Mesendoderm (in vitro differentiated cells): ENCODE results near the gene PSME1.

ENCODE experiments used
- DNase-seq: peaks from one replicate; pipeline ENCODE4 v3.0.0; 2013
- H2AK5ac ChIP-seq: 2 replicates; pipeline ENCODE4 v1.6.1; 2013; ENCODE audit warnings: low read length, inconsistent platforms
- H2BK120ac ChIP-seq: 2 replicates; pipeline ENCODE4 v1.6.1; 2013; ENCODE audit warnings: low read depth, mild to moderate bottlenecking, low read length, moderate library complexity, mixed read lengths
- H2BK15ac ChIP-seq: replicated peaks from 2 replicates; pipeline ENCODE4 v1.6.1; 2013; ENCODE audit warnings: low read depth, mild to moderate bottlenecking, moderate library complexity
- H2BK5ac ChIP-seq: 2 replicates; pipeline ENCODE4 v1.6.1; 2013; ENCODE audit warnings: low read length, inconsistent platforms
- H3K18ac ChIP-seq: 2 replicates; pipeline ENCODE4 v1.6.1; 2013; ENCODE audit warnings: mild to moderate bottlenecking, low read length, mixed read lengths
- H3K23ac ChIP-seq: one replicate; pipeline ENCODE4 v1.6.1; 2013; ENCODE audit warnings: low read length
- H3K27ac ChIP-seq: 2 replicates; pipeline ENCODE4 v1.5.1; 2013; ENCODE audit warnings: low read depth, mild to moderate bottlenecking, inconsistent platforms, low read length, moderate library complexity
- H3K27me3 ChIP-seq: 2 replicates; pipeline ENCODE4 v1.6.1; 2013; ENCODE audit warnings: low read length, control low read depth, mild to moderate bottlenecking, inconsistent platforms; ENCODE audit not compliant: insufficient read depth, poor library complexity
- H3K36me3 ChIP-seq: 2 replicates; pipeline ENCODE4 v1.6.1; 2013; ENCODE audit warnings: low read length, inconsistent platforms; ENCODE audit not compliant: control insufficient read depth, insufficient read depth
- H3K4ac ChIP-seq: one replicate; pipeline ENCODE4 v1.6.1; 2013; ENCODE audit warnings: low read depth, mild to moderate bottlenecking, low read length, moderate library complexity
- H3K4me1 ChIP-seq: 2 replicates; pipeline ENCODE4 v1.6.1; 2013; ENCODE audit warnings: low read depth, low read length, inconsistent platforms; ENCODE audit not compliant: control insufficient read depth
- H3K4me2 ChIP-seq: 2 replicates; pipeline ENCODE4 v1.6.1; 2013; ENCODE audit warnings: low read length
- H3K4me3 ChIP-seq: 2 replicates; pipeline ENCODE4 v1.5.1; 2013; ENCODE audit warnings: mild to moderate bottlenecking, low read length
- H3K56ac ChIP-seq: one replicate; pipeline ENCODE4 v1.6.1; 2013; ENCODE audit warnings: low read length
- H3K79me1 ChIP-seq: 2 replicates; pipeline ENCODE4 v1.6.1; 2013; ENCODE audit warnings: low read length, inconsistent platforms
- H3K79me2 ChIP-seq: 2 replicates; pipeline ENCODE4 v1.6.1; 2013; ENCODE audit warnings: mild to moderate bottlenecking, low read length; ENCODE audit not compliant: control insufficient read depth, insufficient read depth
- H3K9ac ChIP-seq: 2 replicates; pipeline ENCODE4 v1.6.1; 2013; ENCODE audit warnings: low read length, inconsistent platforms
- H4K5ac ChIP-seq: one replicate; pipeline ENCODE4 v1.6.1; 2013; ENCODE audit warnings: low read length
- H4K8ac ChIP-seq: one replicate; pipeline ENCODE4 v1.6.1; 2013; ENCODE audit warnings: low read depth, mild to moderate bottlenecking, control low read depth, low read length, moderate library complexity
- WGBS: extraction: QIAGEN DNeasy Blood & Tissue Kit; methylation state at CpG from one replicate; pipeline ENCODE4 v1.1.7; 2013; ENCODE audit warnings: low lambda C conversion rate, missing lambda C conversion rate; ENCODE audit not compliant: insufficient coverage; ENCODE audit errors: extremely low coverage; 5-methylcytosine and 5-hydroxymethylcytosine counted together

The PSME1 gene

GRCh38 chr14:24177891-24178290 lies 41.9 kb downstream of the PSME1 start:
- Histone ChIP-seq H3K18ac (no peak overlapping the region), H2BK120ac (no peak overlapping the region), H3K4me3 (no peak overlapping the region), H3K36me3 (peaks cover 11% of the 10 kb centered on the region), H4K8ac (no peak overlapping the region), H2BK5ac (no peak overlapping the region), H3K9ac (no peak overlapping the region), H3K79me1 (no peaks in the 10 kb centered on the region), H3K27ac (no peak overlapping the region), H3K4me2 (no peak overlapping the region), H3K4me1 (no peaks in the 10 kb centered on the region), H3K56ac (no peak overlapping the region), H4K5ac (no peak overlapping the region), H3K23ac (no peak overlapping the region), H3K4ac (no peak overlapping the region), H3K27me3 (no peaks in the 10 kb centered on the region), H2AK5ac (no peak overlapping the region), H2BK15ac (no peak overlapping the region), H3K79me2 (no peaks in the 10 kb centered on the region)
- DNase-seq: no peak
- WGBS: no CpG with 5 or more reads among the region's 14 CpGs

GRCh38 chr14:24178399-24179178 lies 42.6 kb downstream of the PSME1 start:
- Histone ChIP-seq H3K56ac (no peak overlapping the region), H3K9ac (no peak overlapping the region), H3K79me2 (no peaks in the 10 kb centered on the region), H4K5ac (no peak overlapping the region), H3K27me3 (no peaks in the 10 kb centered on the region), H3K4me1 (no peaks in the 10 kb centered on the region), H4K8ac (no peak overlapping the region), H2BK15ac (no peak overlapping the region), H3K4ac (no peak overlapping the region), H3K4me2 (no peak overlapping the region), H3K79me1 (no peaks in the 10 kb centered on the region), H3K36me3 (peaks cover 12% of the 10 kb centered on the region), H3K4me3 (no peak overlapping the region), H3K23ac (no peak overlapping the region), H2BK5ac (no peak overlapping the region), H2BK120ac (no peak overlapping the region), H3K18ac (no peak overlapping the region), H2AK5ac (no peak overlapping the region), H3K27ac (no peak overlapping the region)
- no CpG with 5 or more reads among the region's 12 CpGs for WGBS
- DNase-seq: no peak

- WGBS: no CpG with 5 or more reads among the region's 14 CpGs
- H2AK5ac ChIP-seq: no peak overlapping the region
- peaks cover 12% of the 10 kb centered on the region for H3K36me3 ChIP-seq
- H3K23ac ChIP-seq: no peak overlapping the region
- no peak overlapping the region for H3K4me2 ChIP-seq
- H3K4me3 ChIP-seq: no peak overlapping the region
- H3K4ac ChIP-seq: no peak overlapping the region
- H4K8ac ChIP-seq: no peak overlapping the region
- H3K27me3 ChIP-seq: no peaks in the 10 kb centered on the region
- H2BK120ac ChIP-seq: no peak overlapping the region
- H3K79me1 ChIP-seq: no peaks in the 10 kb centered on the region
- H4K5ac ChIP-seq: no peak overlapping the region
- H3K18ac ChIP-seq: no peak overlapping the region
- no peak for DNase-seq
- H3K9ac ChIP-seq: no peak overlapping the region
- no peaks in the 10 kb centered on the region for H3K79me2 ChIP-seq
- no peaks in the 10 kb centered on the region for H3K4me1 ChIP-seq
- H2BK5ac ChIP-seq: no peak overlapping the region
- no peak overlapping the region for H3K27ac ChIP-seq
- H2BK15ac ChIP-seq: no peak overlapping the region
- H3K56ac ChIP-seq: no peak overlapping the region
These were observed 43.4 kb downstream of the PSME1 start for GRCh38 chr14:24179294-24179960.

GRCh38 chr14:24179961-24180796 lies 44.2 kb downstream of the PSME1 start:
- H3K18ac ChIP-seq: no peak overlapping the region
- no peak overlapping the region for H2BK5ac ChIP-seq
- no peak overlapping the region for H3K56ac ChIP-seq
- H2BK15ac ChIP-seq: no peak overlapping the region
- no peak overlapping the region for H3K23ac ChIP-seq
- no peaks in the 10 kb centered on the region for H3K79me1 ChIP-seq
- no peak overlapping the region for H3K4me2 ChIP-seq
- no peak overlapping the region for H4K5ac ChIP-seq
- H3K27me3 ChIP-seq: no peaks in the 10 kb centered on the region
- H4K8ac ChIP-seq: no peak overlapping the region
- no peak overlapping the region for H3K4me3 ChIP-seq
- H2BK120ac ChIP-seq: no peak overlapping the region
- H3K79me2 ChIP-seq: no peaks in the 10 kb centered on the region
- no peak overlapping the region for H3K9ac ChIP-seq
- no peak overlapping the region for H3K27ac ChIP-seq
- no peak overlapping the region for H3K4ac ChIP-seq
- H2AK5ac ChIP-seq: no peak overlapping the region
- H3K36me3 ChIP-seq: peaks cover 15% of the 10 kb centered on the region
- no peak for DNase-seq
- WGBS: no CpG with 5 or more reads among the region's 18 CpGs
- no peaks in the 10 kb centered on the region for H3K4me1 ChIP-seq

GRCh38 chr14:24181371-24182077 lies 45.5 kb downstream of the PSME1 start:
- Histone ChIP-seq H2BK5ac (no peak overlapping the region), H4K8ac (no peak overlapping the region), H3K79me1 (peaks cover 1% of the 10 kb centered on the region), H3K27me3 (no peaks in the 10 kb centered on the region), H3K36me3 (peaks cover 21% of the 10 kb centered on the region), H3K27ac (no peak overlapping the region), H3K4ac (no peak overlapping the region), H3K79me2 (no peaks in the 10 kb centered on the region), H2AK5ac (no peak overlapping the region), H3K56ac (no peak overlapping the region), H4K5ac (no peak overlapping the region), H2BK120ac (no peak overlapping the region), H3K4me3 (no peak overlapping the region), H3K9ac (no peak overlapping the region), H3K4me2 (no peak overlapping the region), H3K4me1 (no peaks in the 10 kb centered on the region), H2BK15ac (no peak overlapping the region), H3K18ac (no peak overlapping the region), H3K23ac (no peak overlapping the region)
- WGBS: no CpG with 5 or more reads among the region's 19 CpGs
- no peak for DNase-seq
